ENCODE measurements around the gene MYRIP.

DNA sequence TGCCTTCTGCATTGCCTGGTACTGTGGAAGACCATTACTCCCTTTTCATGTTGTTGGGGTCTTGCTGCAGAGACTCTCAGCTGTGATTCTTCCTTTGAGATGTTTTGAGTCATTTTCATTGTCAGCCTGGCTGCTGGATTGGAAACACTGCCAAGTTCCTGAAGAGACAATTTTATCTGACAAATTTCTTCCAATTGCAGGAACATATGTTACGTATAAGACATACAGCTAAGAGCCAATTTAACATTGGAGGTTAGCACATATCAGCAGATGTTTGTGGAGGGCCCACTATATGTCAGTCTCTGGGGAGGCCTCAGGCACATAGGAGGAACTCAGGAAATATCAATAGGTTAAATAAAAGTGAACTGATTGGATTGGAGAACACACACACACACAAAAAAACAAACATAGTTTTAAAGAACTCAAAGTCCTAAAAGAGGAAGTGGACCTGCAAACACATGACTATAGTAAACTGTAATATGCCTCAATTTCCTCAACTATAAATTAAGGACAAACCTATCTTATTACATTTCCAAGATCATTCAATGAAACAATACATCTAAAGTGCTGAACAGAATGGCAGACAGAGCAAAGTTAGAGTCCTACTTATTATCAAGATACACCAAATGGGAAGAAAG, 172.3 kb downstream of the MYRIP start:
- no peak for TF ChIP-seq SRF (IDR thresholded peaks at IDR 0.05; ENCODE audit: low read depth in 2 of 2, low read length in 2 of 2)
- TF ChIP-seq KDM1A (IDR thresholded peaks at IDR 0.05; ENCODE audit: borderline replicate concordance): no peak
- TF ChIP-seq, protein P1, sequence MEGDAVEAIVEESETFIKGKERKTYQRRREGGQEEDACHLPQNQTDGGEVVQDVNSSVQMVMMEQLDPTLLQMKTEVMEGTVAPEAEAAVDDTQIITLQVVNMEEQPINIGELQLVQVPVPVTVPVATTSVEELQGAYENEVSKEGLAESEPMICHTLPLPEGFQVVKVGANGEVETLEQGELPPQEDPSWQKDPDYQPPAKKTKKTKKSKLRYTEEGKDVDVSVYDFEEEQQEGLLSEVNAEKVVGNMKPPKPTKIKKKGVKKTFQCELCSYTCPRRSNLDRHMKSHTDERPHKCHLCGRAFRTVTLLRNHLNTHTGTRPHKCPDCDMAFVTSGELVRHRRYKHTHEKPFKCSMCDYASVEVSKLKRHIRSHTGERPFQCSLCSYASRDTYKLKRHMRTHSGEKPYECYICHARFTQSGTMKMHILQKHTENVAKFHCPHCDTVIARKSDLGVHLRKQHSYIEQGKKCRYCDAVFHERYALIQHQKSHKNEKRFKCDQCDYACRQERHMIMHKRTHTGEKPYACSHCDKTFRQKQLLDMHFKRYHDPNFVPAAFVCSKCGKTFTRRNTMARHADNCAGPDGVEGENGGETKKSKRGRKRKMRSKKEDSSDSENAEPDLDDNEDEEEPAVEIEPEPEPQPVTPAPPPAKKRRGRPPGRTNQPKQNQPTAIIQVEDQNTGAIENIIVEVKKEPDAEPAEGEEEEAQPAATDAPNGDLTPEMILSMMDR (IDR thresholded peaks at IDR 0.05 in 2 of 3, conservative IDR thresholded peaks at IDR 0.05 in 1 of 3; ENCODE audit: control insufficient read depth in 2 of 3, extremely low read depth in 1 of 3, insufficient read depth in 1 of 3, low read depth in 3 of 3, low read length in 3 of 3): no peak
- TF ChIP-seq SIX5 (IDR thresholded peaks at IDR 0.05; ENCODE audit: low read depth, low read length, severe bottlenecking): no peak
- TF ChIP-seq ETV6 (conservative IDR thresholded peaks at IDR 0.05 in 1 of 2, IDR thresholded peaks at IDR 0.05 in 1 of 2; ENCODE audit: borderline replicate concordance in 1 of 2, low read depth in 1 of 2): no peak
- TF ChIP-seq HDGF (IDR thresholded peaks at IDR 0.05): no peak
- no peak for TF ChIP-seq GABPA (IDR thresholded peaks at IDR 0.05; ENCODE audit: low read depth)
- TF ChIP-seq, protein P2, sequence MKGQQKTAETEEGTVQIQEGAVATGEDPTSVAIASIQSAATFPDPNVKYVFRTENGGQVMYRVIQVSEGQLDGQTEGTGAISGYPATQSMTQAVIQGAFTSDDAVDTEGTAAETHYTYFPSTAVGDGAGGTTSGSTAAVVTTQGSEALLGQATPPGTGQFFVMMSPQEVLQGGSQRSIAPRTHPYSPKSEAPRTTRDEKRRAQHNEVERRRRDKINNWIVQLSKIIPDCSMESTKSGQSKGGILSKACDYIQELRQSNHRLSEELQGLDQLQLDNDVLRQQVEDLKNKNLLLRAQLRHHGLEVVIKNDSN (IDR thresholded peaks at IDR 0.05; ENCODE audit: borderline replicate concordance, extremely low read length, insufficient read depth, low read depth, low read length): no peak

All from GM12878 (cell line).